Measurements from ENCODE around the gene NOL3. TPM values are rescaled to one million over a fixed set of nuclear protein-coding genes. Genes with fewer than 3 reads are reported as not detected.
A peak's percentile ranks its signal among the peaks of the same experiment; 100 is the strongest.

Gene NOL3
- total RNA-seq, 1 donor from 2014 or later = 55.6 TPM

DNA sequence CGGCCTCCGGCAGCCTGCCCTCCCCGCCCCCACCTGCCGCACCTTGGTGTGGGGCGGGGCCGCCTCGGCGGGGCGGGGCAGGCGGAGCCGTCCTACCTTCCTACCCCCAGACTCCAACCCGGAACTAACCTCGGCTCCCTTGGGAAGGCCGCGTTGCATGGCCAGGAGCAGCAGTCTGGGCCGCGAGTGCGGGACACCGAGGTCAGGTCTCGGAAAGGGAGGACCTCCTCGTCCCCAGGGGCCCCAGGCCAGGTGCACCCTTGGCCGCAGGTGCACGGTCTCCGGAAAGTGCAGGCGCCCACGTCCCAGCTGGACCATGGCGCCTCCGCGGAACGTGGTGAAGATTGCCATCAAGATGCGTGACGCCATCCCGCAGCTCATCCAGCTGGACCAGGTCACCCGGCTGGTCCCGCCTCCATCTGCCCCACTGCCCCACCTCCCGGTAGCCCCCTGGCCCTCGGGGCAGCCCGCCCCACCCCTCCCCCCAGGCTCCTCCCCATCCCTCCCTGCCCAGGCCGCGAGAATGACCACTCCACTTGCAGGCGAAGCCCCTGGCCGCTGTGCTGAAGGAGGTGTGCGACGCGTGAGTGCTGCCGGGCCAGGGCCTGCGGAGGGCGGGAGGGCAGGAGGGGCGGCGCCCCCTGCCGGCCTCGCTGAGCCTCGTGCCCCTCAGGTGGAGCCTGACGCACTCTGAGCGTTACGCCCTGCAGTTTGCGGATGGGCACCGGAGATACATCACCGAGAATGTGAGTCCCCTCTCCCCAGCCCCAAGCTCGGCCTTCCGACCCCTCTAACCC lies 28.9 kb downstream of the NOL3 start, which contains the start of gene ELMO3:
Gene ELMO3, plus strand, starts transcription at position 121 of the 797 bp plus-strand sequence. Its CDS starts 196 bp downstream, at position 317.
- peak; percentile 87 to 92 for ATAC-seq
- peaks cover 81% of the 10 kb centered on the region for H3K36me3 ChIP-seq
- H3K4me1 ChIP-seq = peaks cover 15% of the 10 kb centered on the region

DNA sequence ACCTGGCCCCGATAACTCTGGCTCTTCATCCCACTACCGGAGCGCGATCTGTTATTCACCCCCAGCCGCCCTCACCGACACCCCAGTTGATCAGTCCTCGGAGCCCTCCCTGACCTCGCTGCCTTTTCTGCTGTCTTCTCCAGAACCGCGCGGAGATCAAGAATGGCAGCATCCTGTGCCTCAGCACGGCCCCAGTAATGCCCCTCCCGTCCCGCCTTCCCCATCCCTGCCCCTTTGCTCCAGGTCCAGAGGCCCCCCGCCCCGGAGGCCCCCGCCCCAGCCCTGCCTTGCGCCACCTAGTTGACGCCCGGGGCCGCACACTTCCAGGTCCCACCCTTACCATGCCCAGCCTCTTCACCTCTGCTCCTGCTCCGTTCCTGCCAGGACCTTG lies 29.5 kb downstream of the NOL3 start:
- ATAC-seq = peak; percentile 37 to 47
- Histone ChIP-seq H3K27ac (no peak overlapping the region), H3K9me3 (no peaks in the 10 kb centered on the region), H3K27me3 (ENCODE audit: low read depth) (no peaks in the 10 kb centered on the region), H3K4me1 (peaks cover 13% of the 10 kb centered on the region), H3K4me3 (peak overlapping the region; percentile 58), H3K36me3 (peaks cover 76% of the 10 kb centered on the region)
- intact Hi-C loops (cut with DNase I) = no loop called here
- TF ChIP-seq, protein P1, sequence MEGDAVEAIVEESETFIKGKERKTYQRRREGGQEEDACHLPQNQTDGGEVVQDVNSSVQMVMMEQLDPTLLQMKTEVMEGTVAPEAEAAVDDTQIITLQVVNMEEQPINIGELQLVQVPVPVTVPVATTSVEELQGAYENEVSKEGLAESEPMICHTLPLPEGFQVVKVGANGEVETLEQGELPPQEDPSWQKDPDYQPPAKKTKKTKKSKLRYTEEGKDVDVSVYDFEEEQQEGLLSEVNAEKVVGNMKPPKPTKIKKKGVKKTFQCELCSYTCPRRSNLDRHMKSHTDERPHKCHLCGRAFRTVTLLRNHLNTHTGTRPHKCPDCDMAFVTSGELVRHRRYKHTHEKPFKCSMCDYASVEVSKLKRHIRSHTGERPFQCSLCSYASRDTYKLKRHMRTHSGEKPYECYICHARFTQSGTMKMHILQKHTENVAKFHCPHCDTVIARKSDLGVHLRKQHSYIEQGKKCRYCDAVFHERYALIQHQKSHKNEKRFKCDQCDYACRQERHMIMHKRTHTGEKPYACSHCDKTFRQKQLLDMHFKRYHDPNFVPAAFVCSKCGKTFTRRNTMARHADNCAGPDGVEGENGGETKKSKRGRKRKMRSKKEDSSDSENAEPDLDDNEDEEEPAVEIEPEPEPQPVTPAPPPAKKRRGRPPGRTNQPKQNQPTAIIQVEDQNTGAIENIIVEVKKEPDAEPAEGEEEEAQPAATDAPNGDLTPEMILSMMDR (IDR thresholded peaks at IDR 0.05) = no peak
- no peak for DNase-seq

More for the DNA sequence above, 28.9 kb downstream of the NOL3 start, which contains the start of gene ELMO3:
- DNase-seq = peak; percentile 77
- peak within 1 kb of the TSS; percentile 58 for H3K4me3 ChIP-seq
- intact Hi-C loops (cut with DNase I) = no loop called here
- H3K27me3 ChIP-seq (ENCODE audit: low read depth) = no peaks in the 10 kb centered on the region
- TF ChIP-seq, protein P1 (IDR thresholded peaks at IDR 0.05) = peak; percentile 42
- no peaks in the 10 kb centered on the region for H3K9me3 ChIP-seq
- H3K27ac ChIP-seq = peak within 1 kb of the TSS; percentile 71

DNA sequence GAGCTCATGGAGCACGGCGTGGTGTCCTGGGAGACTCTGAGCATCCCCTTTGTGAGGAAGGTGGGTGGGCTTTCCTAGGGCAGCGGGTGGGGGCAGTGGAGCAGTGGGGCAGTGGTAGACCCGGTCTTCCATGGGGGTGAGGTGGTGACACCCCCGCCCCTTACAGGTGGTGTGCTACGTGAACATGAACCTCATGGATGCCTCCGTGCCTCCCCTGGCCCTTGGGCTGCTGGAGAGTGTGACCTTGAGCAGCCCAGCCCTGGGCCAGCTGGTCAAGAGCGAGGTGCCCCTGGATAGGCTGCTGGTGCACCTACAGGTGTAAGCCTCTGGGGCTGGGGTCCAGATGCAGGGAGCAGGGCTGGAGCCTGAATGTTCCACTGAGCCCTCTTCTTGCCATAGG lies 30.2 kb downstream of the NOL3 start:
- no peak overlapping the region for H3K27ac ChIP-seq
- no peak for ATAC-seq

DNA sequence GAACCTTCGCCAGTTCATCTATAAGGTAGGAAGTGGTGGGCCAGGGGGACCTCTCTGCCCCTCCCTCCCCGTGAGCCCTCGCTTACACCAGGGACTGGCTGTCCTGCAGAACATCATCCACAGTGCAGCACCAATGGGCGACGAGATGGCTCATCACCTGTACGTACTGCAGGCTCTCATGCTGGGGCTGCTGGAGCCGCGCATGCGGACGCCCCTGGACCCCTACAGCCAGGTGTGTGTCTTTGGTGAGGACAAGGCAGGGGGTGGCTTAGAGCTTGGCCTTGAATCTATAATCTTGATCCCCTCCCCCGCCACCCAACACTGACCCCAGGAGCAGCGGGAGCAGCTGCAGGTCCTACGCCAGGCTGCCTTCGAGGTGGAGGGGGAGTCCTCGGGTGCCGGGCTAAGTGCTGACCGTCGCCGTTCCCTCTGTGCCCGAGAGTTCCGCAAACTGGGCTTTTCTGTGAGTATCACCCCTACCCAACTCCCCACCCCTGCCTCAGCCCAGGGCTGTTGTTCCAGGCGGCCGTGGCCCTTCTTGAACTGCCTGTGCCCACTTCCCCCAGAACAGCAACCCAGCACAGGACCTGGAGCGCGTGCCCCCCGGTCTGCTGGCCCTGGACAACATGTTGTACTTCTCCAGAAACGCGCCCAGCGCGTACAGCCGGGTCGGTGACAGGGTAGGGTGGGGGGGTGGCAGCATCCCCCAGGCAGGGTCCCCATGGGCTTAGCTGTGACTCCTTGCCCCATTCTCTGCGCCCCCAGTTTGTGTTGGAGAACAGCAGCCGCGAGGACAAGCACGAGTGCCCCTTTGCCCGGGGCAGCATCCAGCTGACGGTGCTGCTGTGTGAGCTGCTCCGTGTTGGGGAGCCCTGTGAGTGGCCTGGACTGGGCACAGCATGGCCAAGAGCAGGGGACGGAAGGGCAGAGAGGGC lies 31.3 kb downstream of the NOL3 start:
- TF ChIP-seq, protein P1 (IDR thresholded peaks at IDR 0.05) = no peak
- peaks cover 58% of the 10 kb centered on the region for H3K36me3 ChIP-seq
- no peaks in the 10 kb centered on the region for H3K9me3 ChIP-seq
- H3K4me1 ChIP-seq = peaks cover 13% of the 10 kb centered on the region
- H3K4me3 ChIP-seq = no peak overlapping the region
- intact Hi-C loops (cut with DNase I) = no loop called here
- no peak overlapping the region for H3K27ac ChIP-seq
- DNase-seq (no peak), ATAC-seq (no peak)
- no peaks in the 10 kb centered on the region for H3K27me3 ChIP-seq (ENCODE audit: low read depth)

More for the DNA sequence above, 30.2 kb downstream of the NOL3 start:
- no peaks in the 10 kb centered on the region for H3K9me3 ChIP-seq
- H3K4me1 ChIP-seq = peaks cover 13% of the 10 kb centered on the region
- DNase-seq = no peak
- intact Hi-C loops (cut with DNase I) = no loop called here
- no peaks in the 10 kb centered on the region for H3K27me3 ChIP-seq (ENCODE audit: low read depth)
- TF ChIP-seq, protein P1 (IDR thresholded peaks at IDR 0.05) = no peak
- no peak overlapping the region for H3K4me3 ChIP-seq
- peaks cover 69% of the 10 kb centered on the region for H3K36me3 ChIP-seq

DNA sequence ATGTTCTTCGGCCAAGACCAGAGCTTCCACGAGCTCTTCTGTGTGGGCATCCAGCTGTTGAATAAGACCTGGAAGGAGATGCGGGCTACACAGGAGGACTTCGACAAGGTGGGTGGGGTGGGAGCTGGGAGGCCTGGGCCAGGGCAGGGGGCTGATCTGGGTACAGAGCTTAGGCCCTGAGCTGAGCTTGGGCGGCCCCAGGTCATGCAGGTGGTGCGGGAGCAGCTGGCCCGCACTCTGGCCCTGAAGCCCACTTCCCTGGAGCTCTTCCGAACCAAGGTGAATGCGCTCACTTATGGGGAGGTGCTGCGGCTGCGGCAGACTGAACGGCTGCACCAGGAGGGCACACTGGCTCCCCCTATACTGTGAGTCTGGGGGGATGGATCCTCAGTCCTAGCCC lies 32.1 kb downstream of the NOL3 start:
- intact Hi-C loops (cut with DNase I) = no loop called here
- DNase-seq = no peak
- H3K4me3 ChIP-seq = no peak overlapping the region
- H3K27ac ChIP-seq = no peak overlapping the region
- H3K4me1 ChIP-seq = peaks cover 13% of the 10 kb centered on the region
- ATAC-seq = no peak
- no peaks in the 10 kb centered on the region for H3K9me3 ChIP-seq
- H3K36me3 ChIP-seq = peaks cover 50% of the 10 kb centered on the region
- no peaks in the 10 kb centered on the region for H3K27me3 ChIP-seq (ENCODE audit: low read depth)
- TF ChIP-seq, protein P1 (IDR thresholded peaks at IDR 0.05) = no peak

All from lower lobe of right lung (tissue), 2 donors.